ENCODE measurements around the gene PFDN4. TPM values are rescaled to one million over a fixed set of nuclear protein-coding genes. Genes with fewer than 3 reads are reported as not detected.

Gene PFDN4
- total RNA-seq, 2 donors from 2014 or later, result 43.2 to 44.8 TPM

GRCh38 chr20:54254596-54254995, 46.7 kb downstream of the PFDN4 start:
- Histone ChIP-seq H3K9me3 (no peaks in the 10 kb centered on the region), H3K27me3 (replicated peaks; ENCODE audit: insufficient read depth) (no peaks in the 10 kb centered on the region), H3K27ac (no peak overlapping the region), H3K4me1 (replicated peaks) (no peaks in the 10 kb centered on the region), H3K36me3 (no peaks in the 10 kb centered on the region), H3K4me3 (no peak overlapping the region)
- no peak for DNase-seq (ENCODE audit: low spot score)
- 78% methylated on average over 4 of the region's 4 CpGs for WGBS
- intact Hi-C loops (cut with DNase I), result no loop called here
- TF ChIP-seq POLR2A (IDR thresholded peaks at IDR 0.05) (no peak), POLR2AphosphoS5 (IDR thresholded peaks at IDR 0.05) (no peak), CTCF (IDR thresholded peaks at IDR 0.05) (no peak)

GRCh38 chr20:54255157-54255556, 47.3 kb downstream of the PFDN4 start:
- no peaks in the 10 kb centered on the region for H3K4me1 ChIP-seq (replicated peaks)
- H3K27me3 ChIP-seq (replicated peaks; ENCODE audit: insufficient read depth), result no peaks in the 10 kb centered on the region
- no peak for DNase-seq (ENCODE audit: low spot score)
- TF ChIP-seq CTCF (IDR thresholded peaks at IDR 0.05) (no peak), POLR2AphosphoS5 (IDR thresholded peaks at IDR 0.05) (no peak), POLR2A (IDR thresholded peaks at IDR 0.05) (no peak)
- intact Hi-C loops (cut with DNase I), result no loop called here
- H3K9me3 ChIP-seq, result no peaks in the 10 kb centered on the region
- WGBS, result 66% methylated on average over 5 of the region's 5 CpGs
- H3K36me3 ChIP-seq, result no peaks in the 10 kb centered on the region
- H3K27ac ChIP-seq, result no peak overlapping the region
- no peak overlapping the region for H3K4me3 ChIP-seq

GRCh38 chr20:54256202-54256601, 48.3 kb downstream of the PFDN4 start:
- TF ChIP-seq POLR2AphosphoS5 (IDR thresholded peaks at IDR 0.05), result no peak
- TF ChIP-seq POLR2A (IDR thresholded peaks at IDR 0.05), result no peak
- TF ChIP-seq CTCF (IDR thresholded peaks at IDR 0.05), result no peak
- intact Hi-C loops (cut with DNase I), result no loop called here
- 55% methylated on average over 3 of the region's 3 CpGs for WGBS

GRCh38 chr20:54257071-54257816, 49.4 kb downstream of the PFDN4 start:
- WGBS, result 75% methylated on average over 4 of the region's 4 CpGs
- intact Hi-C loops (cut with DNase I), result no loop called here
- H3K27ac ChIP-seq, result no peak overlapping the region
- no peaks in the 10 kb centered on the region for H3K9me3 ChIP-seq
- no peaks in the 10 kb centered on the region for H3K27me3 ChIP-seq (replicated peaks; ENCODE audit: insufficient read depth)
- H3K36me3 ChIP-seq, result no peaks in the 10 kb centered on the region
- no peak for TF ChIP-seq CTCF (IDR thresholded peaks at IDR 0.05)
- no peak for TF ChIP-seq POLR2AphosphoS5 (IDR thresholded peaks at IDR 0.05)
- no peak for TF ChIP-seq POLR2A (IDR thresholded peaks at IDR 0.05)
- no peak for DNase-seq (ENCODE audit: low spot score)
- H3K4me3 ChIP-seq, result no peak overlapping the region
- no peaks in the 10 kb centered on the region for H3K4me1 ChIP-seq (replicated peaks)

More at GRCh38 chr20:54256202-54256601, 48.3 kb downstream of the PFDN4 start:
- Histone ChIP-seq H3K27me3 (replicated peaks; ENCODE audit: insufficient read depth) (no peaks in the 10 kb centered on the region), H3K9me3 (no peaks in the 10 kb centered on the region), H3K27ac (no peak overlapping the region), H3K36me3 (no peaks in the 10 kb centered on the region), H3K4me1 (replicated peaks) (no peaks in the 10 kb centered on the region), H3K4me3 (no peak overlapping the region)
- DNase-seq (ENCODE audit: low spot score), result no peak

GRCh38 chr20:54260116-54260515, 52.2 kb downstream of the PFDN4 start:
- no peak overlapping the region for H3K4me3 ChIP-seq
- no peak for TF ChIP-seq CTCF (IDR thresholded peaks at IDR 0.05)
- no peak for TF ChIP-seq POLR2A (IDR thresholded peaks at IDR 0.05)
- no peak for TF ChIP-seq POLR2AphosphoS5 (IDR thresholded peaks at IDR 0.05)
- no peaks in the 10 kb centered on the region for H3K9me3 ChIP-seq
- no peaks in the 10 kb centered on the region for H3K36me3 ChIP-seq
- no peak overlapping the region for H3K27ac ChIP-seq
- no peaks in the 10 kb centered on the region for H3K27me3 ChIP-seq (replicated peaks; ENCODE audit: insufficient read depth)
- no peaks in the 10 kb centered on the region for H3K4me1 ChIP-seq (replicated peaks)
- DNase-seq (ENCODE audit: low spot score), result no peak
- intact Hi-C loops (cut with DNase I), result no loop called here
